Measurements from ENCODE around the gene BEND7. TPM values are rescaled to one million over a fixed set of nuclear protein-coding genes. Genes with fewer than 3 reads are reported as not detected.

BEND7 gene
- total RNA-seq, 1 experiment from 2014 or later, result 7.6 TPM

DNA sequence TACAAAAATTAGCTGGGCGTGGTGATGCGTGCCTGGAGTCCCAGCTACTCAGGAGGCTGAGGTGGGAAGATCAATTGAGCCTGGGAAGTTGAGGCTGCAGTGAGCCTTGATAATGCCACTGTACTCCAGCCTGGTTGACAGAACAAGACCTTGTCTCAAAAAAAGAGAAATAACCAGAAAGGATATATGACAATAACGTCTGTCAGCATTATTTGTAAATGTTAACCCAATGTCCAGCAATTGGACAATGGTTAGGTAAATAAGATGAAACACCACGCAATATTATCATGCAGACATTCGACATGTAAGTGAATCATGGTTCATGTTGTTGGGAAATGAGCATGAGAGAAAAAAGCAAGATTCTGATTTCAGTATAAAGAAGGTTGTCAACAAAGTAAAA lies 136.1 kb downstream of the BEND7 start:
- Histone ChIP-seq H3K27ac (ENCODE audit: low read length) (no peak overlapping the region), H3K27me3 (ENCODE audit: control insufficient read depth, insufficient read depth, low read length) (no peaks in the 10 kb centered on the region), H3K4me3 (ENCODE audit: low read depth in 2 of 2, low read length in 2 of 2) (no peak overlapping the region), H3K4me1 (ENCODE audit: control insufficient read depth, insufficient read depth, low read length) (peaks cover 2% of the 10 kb centered on the region; the same call in 1 of the 2 replicates), H3K36me3 (ENCODE audit: control insufficient read depth, insufficient read depth, low read length) (no peaks in the 10 kb centered on the region), H3K9me3 (ENCODE audit: control insufficient read depth, insufficient read depth, low read depth, low read length) (no peaks in the 10 kb centered on the region)
- intact Hi-C loops (cut with micrococcal nuclease; ENCODE audit: unreplicated experiment) (no loop called here), in situ Hi-C loops (cut with HindIII; ENCODE audit: low pct_unique_long_range_greater_than_20kb, low sequenced_read_pairs) (no loop called here)
- ChIA-PET CTCF (no interaction called here), POLR2A (no interaction called here)
- DNase-seq (ENCODE audit: low read depth, low spot score), result no peak
- BruUV-seq (replicated peaks), result no TSS peak
- TF ChIP-seq SIN3A (IDR thresholded peaks at IDR 0.05; ENCODE audit: borderline replicate concordance, insufficient read depth, low read depth, low read length) (no peak), TCF7L2 (IDR thresholded peaks at IDR 0.05; ENCODE audit: low read depth, low read length) (no peak), POLR2AphosphoS5 (IDR thresholded peaks at IDR 0.05; ENCODE audit: low read depth, low read length) (no peak), CTCF (IDR thresholded peaks at IDR 0.05) (no peak)
- TF ChIP-seq, protein P1, sequence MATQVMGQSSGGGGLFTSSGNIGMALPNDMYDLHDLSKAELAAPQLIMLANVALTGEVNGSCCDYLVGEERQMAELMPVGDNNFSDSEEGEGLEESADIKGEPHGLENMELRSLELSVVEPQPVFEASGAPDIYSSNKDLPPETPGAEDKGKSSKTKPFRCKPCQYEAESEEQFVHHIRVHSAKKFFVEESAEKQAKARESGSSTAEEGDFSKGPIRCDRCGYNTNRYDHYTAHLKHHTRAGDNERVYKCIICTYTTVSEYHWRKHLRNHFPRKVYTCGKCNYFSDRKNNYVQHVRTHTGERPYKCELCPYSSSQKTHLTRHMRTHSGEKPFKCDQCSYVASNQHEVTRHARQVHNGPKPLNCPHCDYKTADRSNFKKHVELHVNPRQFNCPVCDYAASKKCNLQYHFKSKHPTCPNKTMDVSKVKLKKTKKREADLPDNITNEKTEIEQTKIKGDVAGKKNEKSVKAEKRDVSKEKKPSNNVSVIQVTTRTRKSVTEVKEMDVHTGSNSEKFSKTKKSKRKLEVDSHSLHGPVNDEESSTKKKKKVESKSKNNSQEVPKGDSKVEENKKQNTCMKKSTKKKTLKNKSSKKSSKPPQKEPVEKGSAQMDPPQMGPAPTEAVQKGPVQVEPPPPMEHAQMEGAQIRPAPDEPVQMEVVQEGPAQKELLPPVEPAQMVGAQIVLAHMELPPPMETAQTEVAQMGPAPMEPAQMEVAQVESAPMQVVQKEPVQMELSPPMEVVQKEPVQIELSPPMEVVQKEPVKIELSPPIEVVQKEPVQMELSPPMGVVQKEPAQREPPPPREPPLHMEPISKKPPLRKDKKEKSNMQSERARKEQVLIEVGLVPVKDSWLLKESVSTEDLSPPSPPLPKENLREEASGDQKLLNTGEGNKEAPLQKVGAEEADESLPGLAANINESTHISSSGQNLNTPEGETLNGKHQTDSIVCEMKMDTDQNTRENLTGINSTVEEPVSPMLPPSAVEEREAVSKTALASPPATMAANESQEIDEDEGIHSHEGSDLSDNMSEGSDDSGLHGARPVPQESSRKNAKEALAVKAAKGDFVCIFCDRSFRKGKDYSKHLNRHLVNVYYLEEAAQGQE (IDR thresholded peaks at IDR 0.05; ENCODE audit: insufficient read depth in 1 of 2, low read depth in 2 of 2, low read length in 1 of 2), result no peak
- no peak for ATAC-seq

Other genes with a start within 250 kb of the BEND7 start
- gene PHYH, start 228.9 kb downstream of the BEND7 start, total RNA-seq (2021; ENCODE audit: unreplicated experiment), result 41.3 TPM
- 47.1 TPM for gene SEPHS1, start 180.7 kb downstream of the BEND7 start, total RNA-seq (2021; ENCODE audit: unreplicated experiment)
- 12.0 TPM for gene PRPF18, start 58.0 kb upstream of the BEND7 start, total RNA-seq (2021; ENCODE audit: unreplicated experiment)

Measured in Panc1 (cell line).